HG03159 (cell line): ENCODE results near the gene ICA1.
A peak's percentile ranks its signal among the peaks of the same experiment; 100 is the strongest.

Experiments
- ATAC-seq: cut with Tn5 transposase; IDR thresholded peaks from one replicate; pipeline ENCODE4 v1.9.1; 2021; ENCODE audit warnings: mild to moderate bottlenecking, moderate library complexity; ENCODE audit not compliant: unreplicated experiment

The ICA1 gene

GRCh38 chr7:8228766-8229674, 32.9 kb downstream of the ICA1 start:
- ATAC-seq: no peak

GRCh38 chr7:8228068-8228467, 33.9 kb downstream of the ICA1 start:
- no peak for ATAC-seq

GRCh38 chr7:8227261-8227660, 34.7 kb downstream of the ICA1 start:
- no peak for ATAC-seq

- ATAC-seq: no peak
These were observed 35.5 kb downstream of the ICA1 start for GRCh38 chr7:8226501-8226900.

- no peak for ATAC-seq
These were observed 40.4 kb downstream of the ICA1 start for GRCh38 chr7:8221567-8221966.

- ATAC-seq: no peak
These were observed 40.9 kb downstream of the ICA1 start for GRCh38 chr7:8221101-8221495.

GRCh38 chr7:8220376-8221100, 41.4 kb downstream of the ICA1 start:
- ATAC-seq: no peak

- peak; percentile 53 for ATAC-seq
These were observed 44.5 kb downstream of the ICA1 start for GRCh38 chr7:8217200-8218068.

- ATAC-seq: no peak
These were observed 45.7 kb downstream of the ICA1 start for GRCh38 chr7:8216334-8216690.

GRCh38 chr7:8215648-8216333, 46.2 kb downstream of the ICA1 start:
- no peak for ATAC-seq

GRCh38 chr7:8214244-8214824, 47.6 kb downstream of the ICA1 start:
- no peak for ATAC-seq

GRCh38 chr7:8213381-8213780, 48.6 kb downstream of the ICA1 start:
- no peak for ATAC-seq

- no peak for ATAC-seq
These were observed 49.3 kb downstream of the ICA1 start for GRCh38 chr7:8212638-8213037.

- no peak for ATAC-seq
These were observed 50.3 kb downstream of the ICA1 start for GRCh38 chr7:8211725-8212096.

- no peak for ATAC-seq
These were observed 50.9 kb downstream of the ICA1 start for GRCh38 chr7:8210845-8211724.

- ATAC-seq: no peak
These were observed 52.6 kb downstream of the ICA1 start for GRCh38 chr7:8209353-8209752.

GRCh38 chr7:8208816-8209215, 53.2 kb downstream of the ICA1 start:
- ATAC-seq: no peak

GRCh38 chr7:8206956-8207355, 55.0 kb downstream of the ICA1 start:
- no peak for ATAC-seq

GRCh38 chr7:8205537-8205936, 56.4 kb downstream of the ICA1 start:
- no peak for ATAC-seq

GRCh38 chr7:8205031-8205387, 57.0 kb downstream of the ICA1 start:
- ATAC-seq: no peak
